IMR-90 (cell line): ENCODE measurements around the gene DRAXIN. TPM values are rescaled to one million over a fixed set of nuclear protein-coding genes. Genes with fewer than 3 reads are reported as not detected.

Experiments
- ATAC-seq: fragments of 200-7000 bp; cut with Tn5 transposase; 2 replicates; pipeline ENCODE4 v1.9.1; 2020; ENCODE audit warnings: low read depth, mild to moderate bottlenecking, moderate library complexity
- BruUV-seq: library from RNA; stranded (reverse); fragments of 400-500 nt; replicated peaks from 2 replicates; lab custom pipeline; 2021; lab: Mats Ljungman, UMichigan
- CTCF ChIA-PET: fragments of 300-600 bp; formaldehyde crosslinking; extraction: SDS; loops from one replicate; lab custom pipeline; 2021; ENCODE audit warnings: antibody characterized with exemption; lab: Yijun Ruan, JAX
- POLR2A ChIA-PET: fragments of 300-600 bp; sonication (Branson Sonifier 250); formaldehyde crosslinking; loops from one replicate; lab custom pipeline; 2022; ENCODE audit warnings: antibody characterized with exemption; ENCODE audit not compliant: unreplicated experiment; lab: Charles Lee
- DNase-seq: peaks from one replicate; pipeline ENCODE4 v3.0.0; 2013
- H2AFZ ChIP-seq: replicated peaks from 2 replicates; pipeline ENCODE3; 2013; ENCODE audit warnings: low read length, mild to moderate bottlenecking; ENCODE audit not compliant: poor library complexity
- H2AK5ac ChIP-seq: 2 replicates; pipeline ENCODE4 v1.6.1; 2013; ENCODE audit warnings: low read depth, low read length, inconsistent platforms
- H2AK9ac ChIP-seq: replicated peaks from 2 replicates; pipeline ENCODE3; 2013; ENCODE audit warnings: mild to moderate bottlenecking, low read depth, low read length, moderate library complexity; ENCODE audit not compliant: poor library complexity
- H2BK120ac ChIP-seq: 2 replicates; pipeline ENCODE4 v1.6.1; 2013; ENCODE audit warnings: low read depth, low read length, inconsistent platforms
- H2BK15ac ChIP-seq: 3 replicates; pipeline ENCODE4 v1.6.1; 2013; ENCODE audit warnings: low read depth, low read length, inconsistent platforms
- H2BK20ac ChIP-seq: 2 replicates; pipeline ENCODE4 v1.6.1; 2013; ENCODE audit warnings: low read depth, mild to moderate bottlenecking, inconsistent platforms, low read length, moderate library complexity
- H2BK5ac ChIP-seq: 2 replicates; pipeline ENCODE4 v1.6.1; 2013; ENCODE audit warnings: mild to moderate bottlenecking, low read depth, low read length, inconsistent platforms; ENCODE audit not compliant: poor library complexity, severe bottlenecking
- H3K14ac ChIP-seq: replicated peaks from 2 replicates; pipeline ENCODE4 v1.6.1; 2013; ENCODE audit warnings: low read depth, low read length, inconsistent platforms
- H3K18ac ChIP-seq: 2 replicates; pipeline ENCODE4 v1.6.1; 2013; ENCODE audit warnings: low read depth, low read length, control low read depth
- H3K23ac ChIP-seq: 2 replicates; pipeline ENCODE4 v1.6.1; 2013; ENCODE audit warnings: low read depth, low read length, inconsistent platforms
- H3K27ac ChIP-seq: 2 replicates; pipeline ENCODE4 v1.5.1; 2013; ENCODE audit warnings: mild to moderate bottlenecking, control low read depth, low read length; ENCODE audit not compliant: insufficient read depth
- H3K27me3 ChIP-seq: 2 replicates; pipeline ENCODE4 v1.6.1; 2013; ENCODE audit warnings: low read length; ENCODE audit not compliant: control insufficient read depth, insufficient read depth
- H3K36me3 ChIP-seq: 2 replicates; pipeline ENCODE4 v1.6.1; 2013; ENCODE audit warnings: low read length, mixed read lengths; ENCODE audit not compliant: control insufficient read depth, insufficient read depth
- H3K4ac ChIP-seq: 2 replicates; pipeline ENCODE4 v1.6.1; 2013; ENCODE audit warnings: low read depth, low read length, inconsistent platforms
- H3K4me1 ChIP-seq: 2 replicates; pipeline ENCODE4 v1.6.1; 2013; ENCODE audit warnings: low read length, mixed read lengths; ENCODE audit not compliant: control insufficient read depth, insufficient read depth
- H3K4me2 ChIP-seq: 2 replicates; pipeline ENCODE4 v1.6.1; 2013; ENCODE audit warnings: low read depth, mild to moderate bottlenecking, control low read depth, low read length, moderate library complexity
- H3K4me3 ChIP-seq: 2 replicates; pipeline ENCODE4 v1.5.1; 2013; ENCODE audit warnings: low read depth, mild to moderate bottlenecking, control low read depth, low read length, moderate library complexity; ENCODE audit not compliant: insufficient read depth
- H3K56ac ChIP-seq: 2 replicates; pipeline ENCODE4 v1.6.1; 2013; ENCODE audit warnings: low read length, inconsistent platforms; ENCODE audit not compliant: insufficient read depth; ENCODE audit errors: extremely low read depth
- H3K79me1 ChIP-seq, 2 experiments: 2 replicates each; pipeline ENCODE4 v1.6.1; 2013; ENCODE audit warnings: low read length in 2 of 2, inconsistent platforms in 1 of 2, low read depth in 1 of 2
- H3K9ac ChIP-seq: 2 replicates; pipeline ENCODE4 v1.6.1; 2013; ENCODE audit warnings: low read depth, low read length, control low read depth
- H3K9me1 ChIP-seq: 2 replicates; pipeline ENCODE4 v1.6.1; 2013; ENCODE audit warnings: low read length, inconsistent platforms; ENCODE audit not compliant: insufficient read depth
- H3K9me3 ChIP-seq: 2 replicates; pipeline ENCODE4 v1.6.1; 2013; ENCODE audit warnings: low read length; ENCODE audit not compliant: control insufficient read depth, insufficient read depth
- H4K20me1 ChIP-seq: 2 replicates; pipeline ENCODE4 v1.6.1; 2013; ENCODE audit warnings: low read length, inconsistent platforms; ENCODE audit not compliant: insufficient read depth
- H4K5ac ChIP-seq: 2 replicates; pipeline ENCODE4 v1.6.1; 2013; ENCODE audit warnings: mild to moderate bottlenecking, low read depth, low read length, control low read depth
- H4K8ac ChIP-seq, 2 experiments: 2 replicates each; pipeline ENCODE4 v1.6.1; 2013; ENCODE audit warnings: low read depth in 2 of 2, low read length in 2 of 2, control low read depth in 1 of 2, inconsistent platforms in 1 of 2
- H4K91ac ChIP-seq: 2 replicates; pipeline ENCODE4 v1.6.1; 2013; ENCODE audit warnings: low read depth, low read length, inconsistent platforms; ENCODE audit not compliant: insufficient read depth
- BHLHE40 ChIP-seq: fragments of 150-350 bp; IDR thresholded peaks from 2 replicates; pipeline ENCODE4 v1.6.1; 2016; ENCODE audit warnings: mild to moderate bottlenecking, low read depth, low read length
- CEBPB ChIP-seq: IDR thresholded peaks from 2 replicates; pipeline ENCODE4 v1.6.1; 2012; ENCODE audit warnings: low read depth, low read length, improper control_type of control experiment
- CTCF ChIP-seq: conservative IDR thresholded peaks from 2 replicates; pipeline ENCODE4 v1.5.1; 2012; ENCODE audit warnings: mild to moderate bottlenecking, low read depth, low read length, improper control_type of control experiment
- FOS ChIP-seq: fragments of 150-350 bp; IDR thresholded peaks from 2 replicates; pipeline ENCODE4 v1.6.1; 2016; ENCODE audit warnings: low read depth, low read length
- MAFK ChIP-seq: IDR thresholded peaks from 2 replicates; pipeline ENCODE4 v1.6.1; 2012; ENCODE audit warnings: low read depth, low read length, improper control_type of control experiment
- MAZ ChIP-seq: IDR thresholded peaks from 2 replicates; pipeline ENCODE4 v1.6.1; 2012; ENCODE audit warnings: low read depth, mild to moderate bottlenecking, low read length, improper control_type of control experiment, moderate library complexity, borderline replicate concordance
- NFE2L2 ChIP-seq: fragments of 150-350 bp; IDR thresholded peaks from 2 replicates; pipeline ENCODE4 v1.6.1; 2016; ENCODE audit warnings: low read depth, mild to moderate bottlenecking, low read length
- RFX5 ChIP-seq: IDR thresholded peaks from 2 replicates; pipeline ENCODE4 v1.8.0; 2012; ENCODE audit warnings: low read depth, mild to moderate bottlenecking, low read length, moderate library complexity
- WGBS, 2 experiments: methylation state at CpG; one replicate each; pipeline versions ENCODE4 v1.1.5 to v1.1.7; 2013; ENCODE audit warnings: missing lambda C conversion rate in 2 of 2; ENCODE audit not compliant: insufficient read length in 1 of 2; ENCODE audit errors: extremely low coverage in 2 of 2; 5-methylcytosine and 5-hydroxymethylcytosine counted together
- dilution Hi-C: fragments of 300-500 bp; cut with HindIII; formaldehyde crosslinking; loops from one replicate; pipeline ENCODE4 v1.14.3; 2018; ENCODE audit warnings: low sequenced_read_pairs; ENCODE audit not compliant: unreplicated experiment
- in situ Hi-C: fragments of 300-500 bp; cut with MboI; formaldehyde crosslinking; loops from 3 replicates; pipeline ENCODE4 v1.14.3; 2019; ENCODE audit warnings: low sequenced_read_pairs, inconsistent platforms, mixed read lengths
- intact Hi-C: fragments of 100-400 bp; cut with micrococcal nuclease; formaldehyde crosslinking; loops from 2 replicates; pipeline ENCODE4 v1.10.0; 2022
- polyA plus RNA-seq, 3 experiments: library from polyadenylated mRNA; depleted of rRNA; stranded (reverse); fragments of >200 nt; gene quantifications; 2 replicates each; pipeline ENCODE4 v1.2.3, GENCODE V29; 2012; ENCODE audit warnings: low replicate concordance in 1 of 3
- total RNA-seq: library from RNA; depleted of rRNA; stranded (reverse); fragments of >200 nt; gene quantifications from 2 replicates; pipeline ENCODE4 v1.2.3, GENCODE V29; 2012
- TF ChIP-seq, protein P1 (sequence below): fragments of 150-350 bp; IDR thresholded peaks from 2 replicates; pipeline ENCODE4 v1.6.1; 2016; ENCODE audit warnings: low read depth, mild to moderate bottlenecking, low read length, moderate library complexity, borderline replicate concordance
- TF ChIP-seq, protein P2 (sequence below): fragments of 150-350 bp; IDR thresholded peaks from 2 replicates; pipeline ENCODE4 v1.6.1; 2017; ENCODE audit warnings: mild to moderate bottlenecking, antibody characterized with exemption, low read length, low read depth

DRAXIN gene
- total and polyA plus RNA-seq, 2 of the 4 experiments (the other 2 are of a cell fraction): under 0.01 to 0.02 TPM

GRCh38 chr1:11685210-11685752, 6.2 kb upstream of the DRAXIN start:
- 75% methylated on average over 2 of the region's 7 CpGs; no CpG with 5 or more reads in 1 of the 2 experiments for WGBS, 2 experiments
- Histone ChIP-seq H2BK120ac (no peak overlapping the region), H2BK15ac (no peak overlapping the region), H2BK20ac (no peak overlapping the region), H2AK5ac (no peak overlapping the region), H3K79me1 (peaks cover 0 to 5% of the 10 kb centered on the region in 2 experiments; a peak in 2 of 4 replicates), H3K36me3 (no peaks in the 10 kb centered on the region), H3K4me1 (peaks cover 3% of the 10 kb centered on the region), H4K91ac (no peak overlapping the region), H3K23ac (no peak overlapping the region), H2AFZ (no peak overlapping the region), H2BK5ac (no peak overlapping the region), H3K9me1 (no peaks in the 10 kb centered on the region), H3K56ac (no peak overlapping the region), H3K9ac (no peak overlapping the region), H3K4me3 (no peak overlapping the region), H2AK9ac (no peak overlapping the region), H4K20me1 (no peaks in the 10 kb centered on the region), H4K8ac (no peak overlapping the region), H3K9me3 (no peaks in the 10 kb centered on the region), H3K4ac (no peak overlapping the region), H3K27ac (no peak overlapping the region), H3K14ac (no peak overlapping the region), H3K18ac (no peak overlapping the region), H3K27me3 (peaks cover 16% of the 10 kb centered on the region), H3K4me2 (no peak overlapping the region), H4K5ac (no peak overlapping the region)
- TF ChIP-seq NFE2L2 (no peak), MAFK (no peak), BHLHE40 (no peak), CEBPB (no peak), CTCF (no peak), MAZ (no peak), FOS (no peak), RFX5 (no peak)
- TF ChIP-seq, protein P1, sequence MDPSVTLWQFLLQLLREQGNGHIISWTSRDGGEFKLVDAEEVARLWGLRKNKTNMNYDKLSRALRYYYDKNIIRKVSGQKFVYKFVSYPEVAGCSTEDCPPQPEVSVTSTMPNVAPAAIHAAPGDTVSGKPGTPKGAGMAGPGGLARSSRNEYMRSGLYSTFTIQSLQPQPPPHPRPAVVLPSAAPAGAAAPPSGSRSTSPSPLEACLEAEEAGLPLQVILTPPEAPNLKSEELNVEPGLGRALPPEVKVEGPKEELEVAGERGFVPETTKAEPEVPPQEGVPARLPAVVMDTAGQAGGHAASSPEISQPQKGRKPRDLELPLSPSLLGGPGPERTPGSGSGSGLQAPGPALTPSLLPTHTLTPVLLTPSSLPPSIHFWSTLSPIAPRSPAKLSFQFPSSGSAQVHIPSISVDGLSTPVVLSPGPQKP: no peak
- TF ChIP-seq, protein P2, sequence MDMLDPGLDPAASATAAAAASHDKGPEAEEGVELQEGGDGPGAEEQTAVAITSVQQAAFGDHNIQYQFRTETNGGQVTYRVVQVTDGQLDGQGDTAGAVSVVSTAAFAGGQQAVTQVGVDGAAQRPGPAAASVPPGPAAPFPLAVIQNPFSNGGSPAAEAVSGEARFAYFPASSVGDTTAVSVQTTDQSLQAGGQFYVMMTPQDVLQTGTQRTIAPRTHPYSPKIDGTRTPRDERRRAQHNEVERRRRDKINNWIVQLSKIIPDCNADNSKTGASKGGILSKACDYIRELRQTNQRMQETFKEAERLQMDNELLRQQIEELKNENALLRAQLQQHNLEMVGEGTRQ: no peak
- in situ Hi-C loops: no loop called here
- BruUV-seq: no TSS peak
- DNase-seq: no peak
- dilution Hi-C loops: no loop called here
- ATAC-seq: no peak
- intact Hi-C loops: no loop called here
- ChIA-PET CTCF (interaction anchor here (0.5 kb wide), 1 partner anchor 13 kb away, joined by 3 read pairs; no protein-coding TSS in a partner anchor), POLR2A (no interaction called here)
